ENCODE measurements around the gene PRTG. TPM values are rescaled to one million over a fixed set of nuclear protein-coding genes. Genes with fewer than 3 reads are reported as not detected.

The PRTG gene
- total and polyA plus RNA-seq, 10 of the 15 experiments (the other 5 are each of a cell fraction or from before 2014, with no cell fraction given), result under 0.01 to 0.25 TPM; not detected in 8

DNA sequence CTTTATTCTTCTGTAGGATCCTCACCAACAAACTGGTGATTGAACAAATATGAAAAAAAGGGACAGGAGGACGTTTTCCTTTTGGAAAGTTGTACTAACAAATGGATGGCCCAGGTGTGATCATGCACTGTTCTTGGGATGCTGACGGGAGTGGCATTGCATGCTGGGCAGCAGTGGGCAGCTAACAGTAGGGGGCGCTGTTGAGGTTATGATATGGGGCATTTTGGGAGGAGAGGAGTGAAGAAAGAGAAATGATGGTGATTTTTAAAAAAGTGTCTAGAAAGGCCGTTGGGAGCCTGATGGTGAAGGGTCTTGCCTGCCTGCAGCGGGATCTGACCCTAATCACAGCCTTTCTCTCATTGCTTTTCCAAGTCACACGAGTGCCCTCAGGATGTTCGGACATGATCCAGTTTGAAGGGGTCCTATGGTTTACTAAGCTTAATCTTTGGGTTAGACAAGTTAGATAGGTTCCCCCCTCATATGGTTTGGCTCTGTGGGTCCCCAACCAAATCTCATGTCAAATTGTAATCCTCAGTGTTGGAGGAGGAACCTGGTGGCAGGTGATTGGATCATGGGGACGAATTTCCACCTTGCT is 46.2 kb upstream of the PRTG start:
- FAIRE-seq (no peak), ATAC-seq (peak; percentile 66), DNase-seq (ENCODE audit: low read depth, low spot score) (no peak)
- H3K4me2 ChIP-seq (ENCODE audit: control insufficient read depth, insufficient read depth), result no peak overlapping the region
- H3K9ac ChIP-seq (ENCODE audit: control insufficient read depth, insufficient read depth, low read length), result no peak overlapping the region
- no peaks in the 10 kb centered on the region for H3K4me1 ChIP-seq (ENCODE audit: control insufficient read depth, insufficient read depth, low read length)
- peaks cover 2% of the 10 kb centered on the region; the same call in 1 of the 3 replicates for H3K9me3 ChIP-seq (replicated peaks; ENCODE audit: control insufficient read depth, insufficient read depth, low read length)
- H3K27ac ChIP-seq (ENCODE audit: control insufficient read depth, insufficient read depth), result no peak overlapping the region
- CTCF ChIA-PET, result interaction anchor here (0.9 to 2.0 kb wide), 8 partner anchors 15 to 640 kb away, joined by 3 to 16 read pairs (median 4); no protein-coding TSS in a partner anchor
- no peak overlapping the region for H3K4me3 ChIP-seq
- WGBS (ENCODE audit: insufficient coverage, insufficient replicate concordance, low lambda C conversion rate, missing lambda C conversion rate), result 33% methylated on average over 8 of the region's 8 CpGs
- H3K36me3 ChIP-seq (ENCODE audit: control insufficient read depth in 2 of 2, insufficient read depth in 2 of 2, low read length in 1 of 2), result no peaks in the 10 kb centered on the region
- RAD21 ChIA-PET (ENCODE audit: unreplicated experiment), result interaction anchor here (1.0 kb wide), 1 partner anchor 57 kb away, joined by 3 read pairs; no protein-coding TSS in a partner anchor
- H3K27me3 ChIP-seq (replicated peaks in 1 of 2; ENCODE audit: control insufficient read depth in 2 of 2, insufficient read depth in 2 of 2, low read length in 1 of 2), result no peaks in the 10 kb centered on the region
- H4K20me1 ChIP-seq (ENCODE audit: control insufficient read depth, insufficient read depth), result no peaks in the 10 kb centered on the region
- no TSS peak for BruUV-seq (replicated peaks)
- intact Hi-C loops (cut with micrococcal nuclease; ENCODE audit: unreplicated experiment) (loop anchor here (5.0 kb wide), 1 partner anchor 58 kb away; no protein-coding TSS in a partner anchor), in situ Hi-C loops (cut with MboI) (no loop called here)
- H3K79me2 ChIP-seq (ENCODE audit: control insufficient read depth, insufficient read depth, low read length), result no peaks in the 10 kb centered on the region
- TF ChIP-seq YBX1 (IDR thresholded peaks at IDR 0.05), result no peak
- peak; percentile 35; the same call in 1 of the 2 replicates for TF ChIP-seq SMC3 (IDR thresholded peaks at IDR 0.05; ENCODE audit: borderline replicate concordance, low read length)
- TF ChIP-seq CTCF (IDR thresholded peaks at IDR 0.05 in 2 of 3, conservative IDR thresholded peaks at IDR 0.05 in 1 of 3; ENCODE audit: control insufficient read depth in 2 of 3, extremely low read depth in 1 of 3, insufficient read depth in 1 of 3, low read depth in 3 of 3, low read length in 3 of 3), result peak; percentile 51 to 68 (median 66)
- TF ChIP-seq RAD21 (IDR thresholded peaks at IDR 0.05; ENCODE audit: insufficient read depth, low read depth, low read length), result peak; percentile 46; the same call in 1 of the 2 replicates
- POLR2A ChIA-PET, result no interaction called here
- SMC1A ChIA-PET (ENCODE audit: uncharacterized antibody, unreplicated experiment), result no interaction called here
- H2AFZ ChIP-seq (ENCODE audit: control insufficient read depth, low read depth, low read length), result no peak overlapping the region

- Histone ChIP-seq H3K4me2 (ENCODE audit: control insufficient read depth, insufficient read depth) (no peak overlapping the region), H3K27ac (ENCODE audit: control insufficient read depth, insufficient read depth) (no peak overlapping the region), H3K9ac (ENCODE audit: control insufficient read depth, insufficient read depth, low read length) (no peak overlapping the region), H2AFZ (ENCODE audit: control insufficient read depth, low read depth, low read length) (no peak overlapping the region), H3K79me2 (ENCODE audit: control insufficient read depth, insufficient read depth, low read length) (no peaks in the 10 kb centered on the region), H3K4me3 (no peak overlapping the region), H3K4me1 (ENCODE audit: control insufficient read depth, insufficient read depth, low read length) (no peaks in the 10 kb centered on the region), H3K27me3 (replicated peaks in 1 of 2; ENCODE audit: control insufficient read depth in 2 of 2, insufficient read depth in 2 of 2, low read length in 1 of 2) (no peaks in the 10 kb centered on the region), H3K9me3 (replicated peaks; ENCODE audit: control insufficient read depth, insufficient read depth, low read length) (no peaks in the 10 kb centered on the region), H3K36me3 (ENCODE audit: control insufficient read depth in 2 of 2, insufficient read depth in 2 of 2, low read length in 1 of 2) (no peaks in the 10 kb centered on the region), H4K20me1 (ENCODE audit: control insufficient read depth, insufficient read depth) (no peaks in the 10 kb centered on the region)
- intact Hi-C loops (cut with micrococcal nuclease; ENCODE audit: unreplicated experiment), result loop anchor here (5.0 kb wide), 1 partner anchor 61 kb away; no protein-coding TSS in a partner anchor
- no peak for FAIRE-seq
- DNase-seq (ENCODE audit: low read depth, low spot score), result no peak
- BruUV-seq (replicated peaks), result no TSS peak
- ChIA-PET SMC1A (ENCODE audit: uncharacterized antibody, unreplicated experiment) (no interaction called here), RAD21 (ENCODE audit: unreplicated experiment) (no interaction called here), POLR2A (no interaction called here), CTCF (no interaction called here)
- no peak for ATAC-seq
- in situ Hi-C loops (cut with MboI), result no loop called here
- WGBS (ENCODE audit: insufficient coverage, insufficient replicate concordance, low lambda C conversion rate, missing lambda C conversion rate), result 14% methylated on average over 3 of the region's 3 CpGs
- no peak for TF ChIP-seq POLR2A (IDR thresholded peaks at IDR 0.05; ENCODE audit: low read depth, low read length)
- no peak for TF ChIP-seq LARP7 (IDR thresholded peaks at IDR 0.05)
- TF ChIP-seq, protein P1, sequence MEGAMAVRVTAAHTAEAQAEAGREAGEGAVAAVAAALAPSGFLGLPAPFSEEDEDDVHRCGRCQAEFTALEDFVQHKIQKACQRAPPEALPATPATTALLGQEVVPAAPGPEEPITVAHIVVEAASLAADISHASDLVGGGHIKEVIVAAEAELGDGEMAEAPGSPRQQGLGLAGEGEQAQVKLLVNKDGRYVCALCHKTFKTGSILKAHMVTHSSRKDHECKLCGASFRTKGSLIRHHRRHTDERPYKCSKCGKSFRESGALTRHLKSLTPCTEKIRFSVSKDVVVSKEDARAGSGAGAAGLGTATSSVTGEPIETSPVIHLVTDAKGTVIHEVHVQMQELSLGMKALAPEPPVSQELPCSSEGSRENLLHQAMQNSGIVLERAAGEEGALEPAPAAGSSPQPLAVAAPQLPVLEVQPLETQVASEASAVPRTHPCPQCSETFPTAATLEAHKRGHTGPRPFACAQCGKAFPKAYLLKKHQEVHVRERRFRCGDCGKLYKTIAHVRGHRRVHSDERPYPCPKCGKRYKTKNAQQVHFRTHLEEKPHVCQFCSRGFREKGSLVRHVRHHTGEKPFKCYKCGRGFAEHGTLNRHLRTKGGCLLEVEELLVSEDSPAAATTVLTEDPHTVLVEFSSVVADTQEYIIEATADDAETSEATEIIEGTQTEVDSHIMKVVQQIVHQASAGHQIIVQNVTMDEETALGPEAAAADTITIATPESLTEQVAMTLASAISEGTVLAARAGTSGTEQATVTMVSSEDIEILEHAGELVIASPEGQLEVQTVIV (IDR thresholded peaks at IDR 0.05; ENCODE audit: borderline replicate concordance, partially characterized antibody), result no peak
- TF ChIP-seq BCLAF1 (IDR thresholded peaks at IDR 0.05), result no peak
These were observed 43.4 kb upstream of the PRTG start for GRCh38 chr15:55786341-55786740.
